ENCODE measurements around the gene FAM177B. TPM values are rescaled to one million over a fixed set of nuclear protein-coding genes. Genes with fewer than 3 reads are reported as not detected.
A peak's percentile ranks its signal among the peaks of the same experiment; 100 is the strongest.
"Not testable (repeated sequence)": the region's sequence is repeated elsewhere in the genome, so short reads cannot be mapped to it uniquely, and the experiment has no call there.

Gene FAM177B
- total RNA-seq, 2 donors from 2014 or later, result 0.98 TPM; not detected in 1

DNA sequence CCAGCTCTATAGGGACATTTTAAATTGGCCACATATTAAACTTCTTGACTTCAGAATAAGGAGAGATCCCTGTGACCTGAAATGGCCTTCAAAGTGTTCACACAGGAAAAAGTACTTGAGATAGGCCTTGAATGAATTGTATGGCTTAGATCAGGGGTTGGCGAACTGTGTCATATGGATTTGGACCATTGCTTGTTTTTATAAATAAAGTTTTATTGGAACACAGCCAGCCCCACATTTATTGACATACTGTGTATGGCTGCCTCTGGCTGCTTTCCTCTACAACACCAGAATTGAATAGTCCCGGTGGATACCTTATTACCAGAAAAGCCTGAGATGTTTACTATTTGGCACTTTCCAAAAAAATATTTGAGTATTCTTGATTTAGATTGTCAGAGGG is 20.6 kb upstream of the FAM177B start:
- peaks cover 21% of the 10 kb centered on the region for H3K36me3 Mint-ChIP-seq
- H3K27me3 Mint-ChIP-seq, result no peaks in the 10 kb centered on the region
- no peak for ATAC-seq
- peaks cover 12 to 22% of the 10 kb centered on the region in 2 donors for H3K4me1 Mint-ChIP-seq (ENCODE audit: low read depth in 2 of 2)
- H3K4me3 Mint-ChIP-seq, result no peak overlapping the region
- no peak overlapping the region for H3K27ac Mint-ChIP-seq
- no peaks in the 10 kb centered on the region for H3K9me3 Mint-ChIP-seq
- no peak for DNase-seq (ENCODE audit: low spot score)

DNA sequence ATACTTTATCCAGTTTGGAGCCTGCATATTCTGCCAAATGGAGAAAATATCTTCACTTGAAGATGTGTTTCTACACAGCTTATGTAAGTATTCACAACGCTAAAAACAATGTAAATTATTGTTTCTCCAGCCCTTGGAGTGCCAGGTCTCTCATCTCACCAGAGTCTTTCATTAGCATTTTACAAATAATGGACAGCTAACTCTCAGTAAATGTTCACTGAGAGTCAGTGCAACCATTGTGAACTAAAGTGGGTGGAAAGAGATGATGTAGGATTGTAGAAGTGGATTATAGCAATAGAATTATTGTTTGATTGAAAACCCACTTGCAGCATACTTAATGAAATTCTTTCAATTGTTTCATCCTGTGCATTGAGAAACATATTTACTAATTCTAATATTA is 8.3 kb upstream of the FAM177B start:
- Mint-ChIP-seq H3K4me3 (no peak overlapping the region), H3K9me3 (no peaks in the 10 kb centered on the region), H3K4me1 (ENCODE audit: low read depth in 2 of 2) (peaks cover 0 to 2% of the 10 kb centered on the region in 2 donors), H3K27me3 (no peaks in the 10 kb centered on the region), H3K27ac (no peak overlapping the region), H3K36me3 (peaks cover 52% of the 10 kb centered on the region)
- DNase-seq (ENCODE audit: low spot score) (no peak), ATAC-seq (no peak)

DNA sequence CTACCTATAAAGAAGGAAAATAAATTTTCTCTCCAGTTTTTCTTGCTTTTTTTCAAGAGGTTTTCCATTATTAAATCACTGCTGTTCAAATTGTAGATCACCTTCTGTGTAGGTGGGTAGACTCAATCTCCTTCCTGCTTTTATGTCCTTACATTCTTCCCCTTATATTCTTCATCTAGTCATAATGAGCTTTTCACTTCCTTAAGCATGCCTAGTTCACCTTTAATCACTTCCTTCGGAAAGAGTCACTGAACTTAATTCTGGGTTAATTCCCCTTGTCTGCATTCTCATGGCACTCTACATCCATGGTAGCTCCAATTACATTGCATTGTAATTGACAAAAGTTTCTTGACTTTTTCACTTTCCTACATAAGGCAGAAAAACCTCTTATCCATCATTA is 6.1 kb upstream of the FAM177B start:
- Mint-ChIP-seq H3K27me3 (no peaks in the 10 kb centered on the region), H3K36me3 (peaks cover 47% of the 10 kb centered on the region), H3K9me3 (no peaks in the 10 kb centered on the region), H3K4me1 (ENCODE audit: low read depth in 2 of 2) (peaks cover 0 to 2% of the 10 kb centered on the region in 2 donors), H3K27ac (no peak overlapping the region), H3K4me3 (no peak overlapping the region)
- no peak for ATAC-seq
- no peak for DNase-seq (ENCODE audit: low spot score)

DNA sequence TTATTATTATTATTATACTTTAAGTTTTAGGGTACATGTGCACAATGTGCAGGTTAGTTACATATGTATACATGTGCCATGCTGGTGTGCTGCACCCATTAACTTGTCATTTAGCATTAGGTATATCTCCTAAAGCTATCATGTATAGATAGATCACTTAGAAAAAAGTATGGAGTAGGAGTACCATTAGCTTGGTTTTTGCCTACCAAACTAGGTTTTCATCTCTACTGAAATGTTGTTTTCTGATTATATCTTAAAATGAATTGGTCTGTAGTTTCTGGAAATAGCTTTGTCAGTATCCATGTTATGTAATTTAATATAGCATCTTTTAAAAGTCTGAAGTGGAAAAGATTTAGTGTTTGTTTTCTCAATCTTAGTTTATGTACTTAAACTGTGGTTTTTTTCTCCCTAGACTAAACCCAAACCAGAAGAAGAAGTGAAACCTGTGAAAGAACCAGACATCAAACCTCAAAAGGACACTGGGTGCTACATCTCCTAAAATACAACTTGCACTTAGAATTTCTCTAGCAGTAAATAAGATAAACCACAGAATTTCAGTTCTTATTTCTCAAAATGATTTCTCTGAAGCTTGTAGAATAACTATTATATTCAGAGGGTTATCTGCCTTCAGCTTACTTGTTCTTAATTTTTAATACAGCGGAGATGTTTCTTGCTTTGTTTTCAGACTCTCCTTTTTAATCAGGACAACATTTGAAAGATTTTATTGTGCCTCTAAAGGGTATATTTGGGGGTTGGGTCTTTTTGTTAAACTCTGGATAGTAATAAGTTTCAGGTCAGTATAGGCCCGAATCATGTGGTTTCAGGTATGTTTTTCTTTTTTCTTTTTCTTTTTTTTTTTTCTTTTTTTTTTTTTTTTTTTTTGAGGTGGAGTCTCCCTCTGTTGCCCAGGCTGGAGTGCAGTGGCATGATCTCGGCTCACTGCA is 4.5 kb upstream of the FAM177B start:
- Mint-ChIP-seq H3K4me3 (no peak overlapping the region), H3K4me1 (ENCODE audit: low read depth in 2 of 2) (peaks cover 0 to 2% of the 10 kb centered on the region in 2 donors), H3K36me3 (peaks cover 43% of the 10 kb centered on the region), H3K27ac (no peak overlapping the region), H3K9me3 (no peaks in the 10 kb centered on the region), H3K27me3 (no peaks in the 10 kb centered on the region)
- no peak for DNase-seq (ENCODE audit: low spot score)
- peak in 1 of 2 donors; percentile 56 for ATAC-seq

DNA sequence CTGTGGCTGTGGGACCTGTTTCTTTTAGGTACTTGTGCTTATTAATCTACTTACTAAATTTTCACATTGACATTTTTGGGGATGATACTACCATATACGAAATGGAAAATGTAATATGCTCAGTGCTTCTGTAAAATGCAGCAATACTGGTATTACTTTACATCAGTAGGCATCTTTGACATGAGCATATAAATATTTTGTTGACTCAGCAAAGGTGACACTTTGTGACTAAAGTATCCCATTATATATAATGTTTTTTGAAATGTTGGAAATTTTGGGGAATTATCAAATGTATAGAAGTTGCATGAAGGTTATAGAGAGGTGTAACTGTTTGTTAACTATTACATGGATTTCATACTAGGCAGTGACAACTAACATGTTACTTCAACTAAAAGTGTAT is 2.3 kb upstream of the FAM177B start:
- DNase-seq (ENCODE audit: low spot score), result no peak
- peaks cover 0 to 2% of the 10 kb centered on the region in 2 donors for H3K4me1 Mint-ChIP-seq (ENCODE audit: low read depth in 2 of 2)
- no peaks in the 10 kb centered on the region for H3K9me3 Mint-ChIP-seq
- peaks cover 25% of the 10 kb centered on the region for H3K36me3 Mint-ChIP-seq
- no peak overlapping the region for H3K27ac Mint-ChIP-seq
- no peaks in the 10 kb centered on the region for H3K27me3 Mint-ChIP-seq
- no peak for ATAC-seq
- no peak overlapping the region for H3K4me3 Mint-ChIP-seq

DNA sequence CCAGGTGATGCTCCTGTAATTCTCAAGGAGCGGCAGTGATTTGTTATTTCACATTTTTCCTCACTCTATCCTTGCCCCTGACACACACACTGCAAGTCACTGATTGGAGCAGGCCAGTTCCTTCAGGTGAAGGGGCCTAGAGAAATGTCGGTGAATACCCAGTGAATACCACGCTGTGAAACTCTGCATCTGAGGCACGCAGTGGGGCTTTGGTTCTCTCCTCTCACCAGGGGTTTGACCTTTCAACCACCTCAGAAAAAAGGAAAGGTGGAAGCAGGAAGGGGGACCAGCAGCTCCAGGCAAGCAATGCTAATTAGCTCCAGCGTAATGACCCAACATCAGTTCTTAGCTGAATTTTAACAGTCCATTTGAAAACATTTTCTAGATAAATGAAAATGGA is 532 bp upstream of the FAM177B start:
- DNase-seq (ENCODE audit: low spot score), result no peak
- ATAC-seq, result no peak
- peaks cover 0 to 2% of the 10 kb centered on the region in 2 donors for H3K4me1 Mint-ChIP-seq (ENCODE audit: low read depth in 2 of 2)
- H3K27ac Mint-ChIP-seq, result no peak overlapping the region
- no peak overlapping the region for H3K4me3 Mint-ChIP-seq
- H3K9me3 Mint-ChIP-seq, result no peaks in the 10 kb centered on the region
- no peaks in the 10 kb centered on the region for H3K27me3 Mint-ChIP-seq
- H3K36me3 Mint-ChIP-seq, result peaks cover 13% of the 10 kb centered on the region

DNA sequence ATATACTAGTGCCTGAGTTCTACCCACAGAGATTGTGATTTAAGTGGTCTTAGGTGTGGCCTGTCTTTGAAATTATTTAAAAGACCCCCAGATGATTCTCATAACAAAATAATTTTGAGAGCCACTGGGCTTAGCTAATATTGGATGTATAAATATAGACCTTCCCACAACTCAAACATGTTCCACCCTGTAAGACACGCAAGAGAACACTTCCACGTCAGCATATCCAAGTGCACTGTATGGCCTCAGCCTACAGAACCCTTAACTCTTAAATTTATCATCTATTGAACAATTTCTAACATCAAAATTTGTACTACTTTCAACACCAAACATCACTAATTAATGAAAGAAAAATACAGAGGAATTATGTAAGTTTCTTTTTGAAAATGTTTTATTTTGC is 2.5 kb downstream of the FAM177B start:
- no peaks in the 10 kb centered on the region for H3K9me3 Mint-ChIP-seq
- peaks cover 3% of the 10 kb centered on the region for H3K36me3 Mint-ChIP-seq
- ATAC-seq, result no peak
- no peak for DNase-seq (ENCODE audit: low spot score)
- H3K27me3 Mint-ChIP-seq, result no peaks in the 10 kb centered on the region
- peaks cover 0 to 5% of the 10 kb centered on the region in 2 donors for H3K4me1 Mint-ChIP-seq (ENCODE audit: low read depth in 2 of 2)
- H3K4me3 Mint-ChIP-seq, result no peak overlapping the region
- H3K27ac Mint-ChIP-seq, result no peak overlapping the region

DNA sequence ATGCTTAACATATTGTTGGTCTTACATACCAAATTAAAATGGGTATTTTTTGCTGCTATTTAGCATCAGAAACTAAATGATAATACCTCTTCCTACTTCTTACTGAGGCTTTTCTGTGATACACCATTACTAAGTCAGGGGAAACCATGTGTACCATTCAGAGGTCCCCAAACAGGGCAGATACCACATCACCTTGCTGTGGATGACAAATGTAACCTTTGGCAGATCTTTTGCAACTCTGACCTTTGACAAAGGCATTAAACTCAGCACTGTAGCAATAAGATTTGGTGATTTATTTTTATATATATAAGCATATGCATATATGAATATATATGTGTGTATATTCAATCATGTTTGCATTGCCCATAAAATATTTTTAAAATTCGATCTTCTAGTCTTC is 2.9 kb downstream of the FAM177B start:
- Mint-ChIP-seq H3K9me3 (no peaks in the 10 kb centered on the region), H3K4me1 (ENCODE audit: low read depth in 2 of 2) (peaks cover 0 to 5% of the 10 kb centered on the region in 2 donors), H3K4me3 (no peak overlapping the region), H3K27me3 (no peaks in the 10 kb centered on the region), H3K36me3 (no peaks in the 10 kb centered on the region), H3K27ac (no peak overlapping the region)
- DNase-seq (ENCODE audit: low spot score), result no peak
- no peak for ATAC-seq

DNA sequence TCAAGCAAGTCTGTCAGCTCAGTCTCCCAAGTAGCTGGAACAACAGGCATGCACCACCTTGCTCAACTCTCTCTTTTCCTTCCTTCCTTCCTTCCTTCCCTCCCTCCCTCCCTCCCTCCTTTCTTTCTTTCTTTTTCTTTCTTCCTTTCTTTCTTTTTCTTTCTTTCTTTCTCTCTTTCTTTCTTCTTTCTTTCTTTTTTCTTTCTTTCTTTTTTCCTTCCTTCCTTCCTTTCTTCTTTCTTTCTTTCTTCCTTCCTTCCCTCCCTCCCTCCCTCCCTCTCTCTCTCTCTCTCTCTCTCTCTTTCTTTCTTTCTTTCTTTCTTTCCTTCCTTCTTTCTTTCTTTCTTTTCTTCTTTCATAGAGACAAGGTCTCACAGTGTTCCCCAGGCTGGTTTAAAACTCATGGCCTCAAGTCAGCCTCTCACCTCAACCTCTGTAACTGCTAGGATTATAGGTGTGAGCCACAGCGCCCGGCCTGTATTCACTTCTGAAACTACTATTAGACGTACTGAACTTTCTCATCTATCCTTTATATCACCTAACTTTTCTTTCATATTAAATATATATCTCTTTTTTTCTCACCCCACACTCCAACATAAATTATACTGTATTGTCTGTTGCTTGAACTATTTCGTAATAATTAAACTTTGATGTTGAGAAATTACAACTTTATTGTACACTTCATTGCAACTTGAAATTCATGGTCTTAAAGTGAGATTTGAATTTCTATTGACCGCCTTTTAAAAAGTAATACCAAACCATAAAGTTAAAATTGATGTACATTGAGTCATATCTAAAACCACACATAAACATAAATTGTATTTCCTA is 4.8 kb downstream of the FAM177B start:
- not testable (repeated sequence) for H3K4me3 Mint-ChIP-seq; H3K9me3 Mint-ChIP-seq; H3K4me1 Mint-ChIP-seq (ENCODE audit: low read depth in 2 of 2); H3K27me3 Mint-ChIP-seq; H3K36me3 Mint-ChIP-seq; ATAC-seq; DNase-seq (ENCODE audit: low spot score); H3K27ac Mint-ChIP-seq

DNA sequence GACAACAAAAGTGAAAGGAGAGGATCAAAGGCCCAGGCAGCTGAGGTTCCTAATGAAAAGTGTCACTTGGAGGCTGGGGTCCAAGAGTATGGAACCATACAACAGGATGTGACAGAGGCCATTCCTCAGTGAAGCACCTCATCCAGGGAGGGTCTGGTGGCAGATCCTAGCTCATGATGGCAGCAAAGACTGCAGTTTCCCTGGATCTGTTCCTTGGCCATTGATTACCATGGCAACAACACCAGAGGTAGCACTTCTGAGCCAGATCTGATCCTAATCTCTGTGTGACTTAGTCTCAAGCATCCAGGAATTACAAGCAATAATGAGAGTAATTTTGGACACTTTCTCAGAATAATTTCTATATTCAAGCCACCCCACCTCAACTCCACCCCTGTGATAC is 12.9 kb downstream of the FAM177B start:
- H3K4me3 Mint-ChIP-seq, result no peak overlapping the region
- no peak for DNase-seq (ENCODE audit: low spot score)
- H3K27ac Mint-ChIP-seq, result no peak overlapping the region
- no peaks in the 10 kb centered on the region for H3K9me3 Mint-ChIP-seq
- peaks cover 4 to 30% of the 10 kb centered on the region in 2 donors for H3K27me3 Mint-ChIP-seq
- H3K36me3 Mint-ChIP-seq, result no peaks in the 10 kb centered on the region
- ATAC-seq, result no peak
- no peaks in the 10 kb centered on the region for H3K4me1 Mint-ChIP-seq (ENCODE audit: low read depth in 2 of 2)

DNA sequence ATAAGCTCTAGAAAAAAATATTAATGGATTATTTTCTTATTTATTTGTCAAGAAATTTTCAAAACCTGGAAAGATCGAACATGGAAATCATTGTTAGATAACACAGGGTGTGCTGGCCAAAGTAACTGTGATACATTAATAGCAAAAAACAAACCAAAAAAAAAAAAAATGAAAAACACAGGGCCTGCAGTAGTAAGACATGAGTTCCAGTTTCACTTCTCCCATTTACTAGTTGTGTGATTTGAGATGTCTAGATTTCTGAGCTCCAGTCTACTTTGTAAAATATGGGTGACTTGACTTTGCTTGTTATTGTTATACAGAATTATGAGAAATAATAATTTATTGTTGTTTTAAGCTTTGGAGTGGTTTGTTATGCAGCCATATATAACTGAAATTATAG is 13.6 kb downstream of the FAM177B start:
- no peak for ATAC-seq
- H3K4me3 Mint-ChIP-seq, result no peak overlapping the region
- no peaks in the 10 kb centered on the region for H3K4me1 Mint-ChIP-seq (ENCODE audit: low read depth in 2 of 2)
- no peak for DNase-seq (ENCODE audit: low spot score)
- no peaks in the 10 kb centered on the region for H3K9me3 Mint-ChIP-seq
- no peaks in the 10 kb centered on the region for H3K36me3 Mint-ChIP-seq
- peaks cover 5 to 32% of the 10 kb centered on the region in 2 donors for H3K27me3 Mint-ChIP-seq
- H3K27ac Mint-ChIP-seq, result no peak overlapping the region

DNA sequence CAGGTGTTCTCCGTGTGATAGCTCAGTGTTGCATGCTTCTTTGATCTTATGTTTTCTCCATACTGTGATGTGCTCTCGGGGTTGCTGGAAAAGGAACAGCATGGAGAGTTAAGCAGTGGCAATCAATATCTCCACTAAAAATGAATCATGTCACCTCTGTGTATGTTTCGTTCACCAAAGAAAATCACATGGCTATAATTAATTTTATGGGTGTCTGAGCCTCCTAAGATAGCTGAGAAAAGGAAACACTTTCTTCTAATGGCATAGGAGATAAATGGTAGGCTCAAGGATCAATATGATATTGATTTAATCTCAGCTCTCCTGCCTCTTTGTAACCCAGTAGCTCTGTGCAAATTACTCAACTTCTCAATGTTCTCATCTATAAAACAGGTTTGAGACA is 14.3 kb downstream of the FAM177B start:
- Mint-ChIP-seq H3K27ac (no peak overlapping the region), H3K9me3 (no peaks in the 10 kb centered on the region), H3K27me3 (peaks cover 7 to 34% of the 10 kb centered on the region in 2 donors), H3K36me3 (no peaks in the 10 kb centered on the region), H3K4me1 (ENCODE audit: low read depth in 2 of 2) (no peaks in the 10 kb centered on the region), H3K4me3 (no peak overlapping the region)
- DNase-seq (ENCODE audit: low spot score) (no peak), ATAC-seq (no peak)

DNA sequence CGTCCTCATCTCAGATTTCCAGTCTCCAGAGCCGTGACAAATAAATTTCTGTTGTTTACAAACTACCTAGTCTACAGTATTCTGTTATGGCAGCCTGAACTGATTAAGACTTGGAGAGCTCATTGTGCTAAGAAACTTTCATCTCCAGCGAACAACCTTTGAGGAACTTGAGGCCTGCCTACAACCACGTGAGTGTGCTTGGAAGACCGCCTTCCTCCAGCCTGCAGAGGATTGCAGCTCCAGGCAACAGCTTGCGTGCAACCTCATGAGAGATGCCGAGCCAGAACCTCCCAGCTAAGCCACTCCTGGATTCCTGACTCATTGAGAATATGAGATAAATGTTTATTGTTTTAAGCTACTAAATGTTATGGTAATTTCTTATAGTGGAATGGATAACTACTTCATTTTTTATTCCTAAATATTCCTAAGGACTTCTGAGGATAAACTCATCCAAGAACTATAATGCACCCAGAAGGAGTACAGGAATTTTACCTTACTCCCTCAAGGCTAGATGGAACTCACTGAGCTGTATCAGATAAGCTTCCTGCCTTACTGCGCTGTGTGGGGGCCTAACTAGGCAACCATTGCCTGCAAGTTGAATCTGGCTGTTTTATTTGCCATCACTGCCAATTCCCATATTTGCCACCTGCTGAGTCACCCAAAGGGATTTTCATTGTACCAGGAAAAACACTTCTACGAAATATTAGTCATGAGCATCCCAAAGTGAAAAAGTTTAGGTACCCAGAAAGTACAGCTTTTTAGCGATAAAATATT is 17.6 kb downstream of the FAM177B start:
- Mint-ChIP-seq H3K36me3 (no peaks in the 10 kb centered on the region), H3K27ac (no peak overlapping the region), H3K4me3 (no peak overlapping the region), H3K9me3 (no peaks in the 10 kb centered on the region), H3K27me3 (peaks cover 13 to 21% of the 10 kb centered on the region in 2 donors), H3K4me1 (ENCODE audit: low read depth in 2 of 2) (no peaks in the 10 kb centered on the region)
- DNase-seq (ENCODE audit: low spot score), result no peak
- no peak for ATAC-seq
